Gastroesophageal sphincter (tissue), 3 donors: ENCODE measurements around the gene PLXNA1.

ENCODE experiments used
- EP300 ChIP-seq: sonication (generic); formaldehyde crosslinking; IDR thresholded peaks from one replicate; pipeline ENCODE4 v1.6.1; 2017; ENCODE audit warnings: antibody characterized with exemption, mild to moderate bottlenecking
- POLR2A ChIP-seq, 2 donors: fragments of 450-650 bp; IDR thresholded peaks; one replicate each; pipeline ENCODE4 v1.6.1; 2017; ENCODE audit warnings: antibody characterized with exemption in 2 of 2, mild to moderate bottlenecking in 2 of 2, moderate library complexity in 1 of 2
- POLR2AphosphoS5 ChIP-seq: sonication (generic); formaldehyde crosslinking; IDR thresholded peaks from one replicate; pipeline ENCODE4 v1.6.1; 2017; ENCODE audit warnings: antibody characterized with exemption
- TF ChIP-seq, protein P1 (sequence below), 4 experiments: fragments of 200-600 bp in 2 of 4; fragments of 450-650 bp in 2 of 4; sonication (generic) in 1 of 4; IDR thresholded peaks; one replicate each; pipeline ENCODE4 v1.5.1; 2017 to 2019; ENCODE audit warnings: antibody characterized with exemption in 4 of 4, mild to moderate bottlenecking in 2 of 4, moderate library complexity in 2 of 4

DNA sequence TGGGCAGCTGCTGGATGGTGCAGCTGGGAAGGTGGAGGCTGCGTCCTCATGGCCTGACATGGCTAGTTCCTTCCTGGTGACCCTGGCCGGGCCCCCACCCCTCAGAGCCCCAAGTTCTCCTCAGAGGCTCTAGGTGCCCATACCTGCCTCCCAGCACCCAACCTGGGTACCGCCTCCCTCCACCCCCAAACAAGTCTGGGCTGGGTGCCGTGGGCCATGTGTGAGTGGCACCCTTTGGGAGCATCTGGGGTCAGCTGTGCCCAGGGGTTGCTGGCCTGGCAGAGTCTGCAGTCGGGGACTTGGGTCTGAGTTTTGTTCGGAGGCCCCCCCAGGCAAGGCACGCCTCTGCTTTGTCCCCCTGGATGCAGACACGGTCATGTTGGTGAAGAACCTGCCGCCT is 10.5 kb downstream of the PLXNA1 start:
- TF ChIP-seq, protein P1, sequence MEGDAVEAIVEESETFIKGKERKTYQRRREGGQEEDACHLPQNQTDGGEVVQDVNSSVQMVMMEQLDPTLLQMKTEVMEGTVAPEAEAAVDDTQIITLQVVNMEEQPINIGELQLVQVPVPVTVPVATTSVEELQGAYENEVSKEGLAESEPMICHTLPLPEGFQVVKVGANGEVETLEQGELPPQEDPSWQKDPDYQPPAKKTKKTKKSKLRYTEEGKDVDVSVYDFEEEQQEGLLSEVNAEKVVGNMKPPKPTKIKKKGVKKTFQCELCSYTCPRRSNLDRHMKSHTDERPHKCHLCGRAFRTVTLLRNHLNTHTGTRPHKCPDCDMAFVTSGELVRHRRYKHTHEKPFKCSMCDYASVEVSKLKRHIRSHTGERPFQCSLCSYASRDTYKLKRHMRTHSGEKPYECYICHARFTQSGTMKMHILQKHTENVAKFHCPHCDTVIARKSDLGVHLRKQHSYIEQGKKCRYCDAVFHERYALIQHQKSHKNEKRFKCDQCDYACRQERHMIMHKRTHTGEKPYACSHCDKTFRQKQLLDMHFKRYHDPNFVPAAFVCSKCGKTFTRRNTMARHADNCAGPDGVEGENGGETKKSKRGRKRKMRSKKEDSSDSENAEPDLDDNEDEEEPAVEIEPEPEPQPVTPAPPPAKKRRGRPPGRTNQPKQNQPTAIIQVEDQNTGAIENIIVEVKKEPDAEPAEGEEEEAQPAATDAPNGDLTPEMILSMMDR (IDR thresholded peaks at IDR 0.05) = no peak
- TF ChIP-seq POLR2A (IDR thresholded peaks at IDR 0.05) = no peak
- TF ChIP-seq POLR2AphosphoS5 = no peak
- TF ChIP-seq EP300 = no peak
